Activated CD4-positive, alpha-beta T cell treated with anti-CD3 and anti-CD28 coated beads, Interleukin-10, Interleukin-2, amounts not matched to agents 100 ng/mL and 50 ng/mL, durations not matched to agents 16 hours and 8 hours (primary cell): ENCODE measurements around the gene POU2F1.
"Not testable (repeated sequence)": the region's sequence is repeated elsewhere in the genome, so short reads cannot be mapped to it uniquely, and the experiment has no call there.

ENCODE experiments used
- DNase-seq: peaks from one replicate; pipeline ENCODE4 v3.0.0-alpha.2; 2020

POU2F1 gene

DNA sequence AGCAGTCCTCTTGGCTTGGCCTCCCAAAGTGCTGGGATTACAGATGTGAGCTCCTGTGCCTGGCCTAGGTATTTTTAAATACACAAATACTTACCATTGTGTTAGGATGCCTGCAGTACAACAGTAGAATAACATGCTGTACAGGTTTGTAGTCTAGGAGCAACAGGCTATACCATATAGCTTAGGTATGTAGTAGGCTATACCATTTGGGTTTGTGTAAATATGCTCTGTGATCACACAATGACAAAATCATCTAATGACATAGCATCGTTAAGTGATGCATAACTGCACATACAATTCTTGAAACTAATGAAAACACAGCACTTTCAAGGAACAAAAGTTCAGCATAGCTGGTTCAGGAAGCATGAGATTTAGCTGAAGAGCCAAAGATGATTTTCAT lies 12.7 kb downstream of the POU2F1 start:
- no peak for DNase-seq

DNA sequence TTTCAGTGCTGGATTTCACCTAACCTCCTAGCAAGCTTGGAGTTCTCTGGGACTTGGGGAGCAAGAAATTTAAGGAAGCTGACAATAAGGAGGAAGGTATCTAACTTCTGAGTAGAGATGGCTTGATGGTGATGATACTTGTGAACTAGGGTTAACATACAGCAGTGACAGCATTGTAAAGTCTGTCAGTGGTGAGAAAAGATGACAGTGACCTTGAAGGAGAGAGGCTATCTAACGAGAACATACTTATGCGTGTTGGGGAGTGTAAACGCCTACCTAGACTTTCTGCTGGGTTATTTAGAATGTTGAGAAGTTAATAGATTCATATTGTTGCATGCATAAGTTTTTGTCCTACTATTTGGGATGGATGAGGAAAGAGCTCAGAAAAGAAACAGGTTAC lies 16.3 kb downstream of the POU2F1 start:
- no peak for DNase-seq

DNA sequence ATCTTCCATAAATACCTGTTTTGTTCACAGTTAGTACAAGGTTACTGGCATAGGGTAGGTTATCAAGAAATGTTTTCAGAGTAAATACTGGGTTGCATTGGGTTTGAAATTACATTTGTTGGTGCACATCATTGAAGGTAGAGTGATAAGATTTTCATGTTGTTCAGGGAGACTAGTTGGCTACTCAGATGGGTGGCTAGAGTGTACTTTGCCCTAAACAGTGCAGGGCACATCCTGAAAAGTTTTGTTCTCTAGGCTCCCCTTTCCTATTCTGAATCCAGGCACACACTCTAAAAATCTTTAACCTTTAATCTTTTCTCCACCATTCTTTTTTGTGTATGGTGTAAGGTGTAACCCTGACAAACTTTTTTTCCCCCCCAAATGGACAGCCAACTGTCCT lies 18.0 kb downstream of the POU2F1 start:
- no peak for DNase-seq

DNA sequence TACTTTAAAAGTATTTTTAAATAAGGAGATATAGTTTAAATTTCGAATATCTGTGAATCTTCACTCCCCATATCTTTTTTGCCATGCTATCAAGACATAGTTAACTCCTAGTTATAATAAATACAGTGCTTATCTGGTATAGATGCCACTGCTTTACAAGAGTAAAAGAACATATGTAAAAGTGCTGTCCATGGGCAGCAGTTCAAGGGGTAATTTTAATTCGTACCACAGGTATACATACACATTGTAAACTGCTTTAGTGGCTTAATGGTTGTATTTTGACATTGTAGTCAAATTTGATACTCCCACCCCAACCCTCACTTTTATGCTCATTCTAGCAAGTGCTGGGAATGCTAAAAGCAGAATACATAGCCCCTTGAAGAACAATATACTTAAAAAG lies 18.6 kb downstream of the POU2F1 start:
- DNase-seq = no peak

DNA sequence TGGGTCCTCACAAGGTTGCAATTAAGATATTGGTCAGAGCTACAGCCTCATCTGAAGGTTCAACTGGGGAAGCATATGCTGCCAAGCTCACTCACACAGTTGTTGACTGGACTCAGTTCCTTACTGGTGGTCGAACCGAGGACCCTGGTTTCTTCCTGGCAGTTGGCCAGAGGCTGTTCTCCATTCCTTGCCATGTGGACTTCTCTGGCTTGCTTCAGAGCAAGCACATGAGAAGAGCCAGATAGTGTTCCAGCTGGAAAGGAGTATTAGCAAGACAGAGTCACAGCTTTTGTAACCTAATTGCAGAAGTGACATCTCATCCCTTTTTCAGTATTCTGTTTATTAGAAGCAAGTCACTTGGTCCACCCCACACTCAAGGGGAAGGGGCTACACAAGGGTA lies 23.6 kb downstream of the POU2F1 start:
- no peak for DNase-seq

DNA sequence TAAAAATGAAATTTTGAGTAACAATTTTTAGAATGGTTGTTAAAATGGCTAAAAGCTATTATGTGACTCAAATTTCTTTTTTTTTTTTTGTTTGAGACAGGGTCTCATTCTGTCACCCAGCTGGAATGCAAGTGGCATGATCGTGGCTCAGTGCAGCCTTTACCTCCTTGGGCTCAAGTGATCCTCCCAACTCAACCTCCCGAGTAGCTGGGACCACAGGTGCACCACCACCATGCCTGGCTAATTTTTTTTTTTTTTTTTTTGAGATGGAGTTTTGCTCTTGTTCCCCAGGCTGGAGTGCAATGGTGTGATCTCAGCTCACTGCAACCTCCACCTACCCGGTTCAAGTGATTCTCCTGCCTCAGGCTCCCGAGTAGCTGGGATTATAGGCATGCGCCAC lies 24.5 kb downstream of the POU2F1 start:
- DNase-seq = not testable (repeated sequence)

- DNase-seq = no peak
Measured at GRCh38 chr1:167246971-167247370, 26.3 kb downstream of the POU2F1 start.

DNA sequence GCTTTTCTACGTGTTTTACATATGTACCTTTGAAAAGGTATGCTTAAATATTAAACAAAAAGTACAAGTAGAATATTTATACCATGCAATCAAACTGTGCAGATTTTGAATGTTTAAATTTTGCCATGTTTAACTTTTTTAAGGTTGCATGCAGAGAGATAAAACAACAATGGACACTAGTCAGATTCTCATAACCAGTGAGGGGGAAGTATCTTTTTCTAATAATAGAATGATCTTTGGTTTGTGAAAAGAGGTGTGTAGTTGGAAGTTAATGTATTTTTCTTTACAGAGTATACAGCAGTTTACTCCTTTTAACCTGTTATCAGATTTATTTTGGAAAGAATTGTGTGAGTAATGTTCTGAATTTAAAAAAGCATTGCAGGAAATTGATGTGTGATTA lies 27.1 kb downstream of the POU2F1 start:
- no peak for DNase-seq

DNA sequence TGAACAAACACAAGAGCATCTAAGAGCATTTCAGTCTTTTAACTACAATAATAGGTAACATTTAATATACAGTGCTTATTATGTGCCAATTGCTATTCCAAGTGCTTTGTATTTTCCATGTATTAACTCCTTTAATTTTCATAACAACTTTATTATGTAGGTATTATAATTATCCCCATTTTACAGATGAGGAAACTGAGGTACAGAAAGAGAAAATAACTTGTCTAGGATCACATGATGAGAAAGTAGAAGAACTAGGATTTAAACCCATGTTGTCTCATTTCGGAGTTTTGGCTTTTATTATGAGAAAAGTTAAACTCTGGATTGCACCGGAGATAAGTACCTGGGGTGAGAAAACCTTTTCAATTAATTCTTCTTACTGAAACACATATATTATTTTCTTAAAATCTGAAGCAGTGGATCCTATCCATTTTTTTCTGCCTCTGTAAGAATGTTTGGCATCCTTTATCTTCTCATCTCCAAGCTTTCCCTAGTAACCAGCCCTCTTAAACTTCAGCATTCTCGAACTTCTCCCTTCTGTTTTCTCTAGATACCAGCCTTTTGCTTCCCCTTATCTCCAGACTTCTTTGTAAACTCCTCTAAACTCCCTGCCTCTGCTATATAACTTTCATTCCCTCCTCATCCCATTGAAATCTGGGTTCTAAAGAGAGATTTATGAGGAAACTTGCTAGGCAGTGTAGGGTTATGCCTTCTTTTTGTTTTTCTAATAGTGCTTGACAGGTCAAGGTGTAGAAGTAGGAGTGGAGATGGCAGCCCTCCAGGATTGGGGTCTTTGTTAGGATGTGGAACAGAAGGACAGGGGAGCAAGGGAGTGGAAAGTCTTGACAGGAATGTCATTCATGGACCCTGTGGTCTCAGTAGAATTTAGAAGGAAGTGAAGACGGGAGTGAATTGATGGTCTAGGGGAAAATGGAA lies 28.3 kb downstream of the POU2F1 start:
- no peak for DNase-seq

- peak; percentile 62 for DNase-seq
Measured at GRCh38 chr1:167249702-167250101, 29.0 kb downstream of the POU2F1 start.

- no peak for DNase-seq
Measured at GRCh38 chr1:167250482-167250881, 29.8 kb downstream of the POU2F1 start.

GRCh38 chr1:167251472-167251871 lies 30.8 kb downstream of the POU2F1 start:
- no peak for DNase-seq

DNA sequence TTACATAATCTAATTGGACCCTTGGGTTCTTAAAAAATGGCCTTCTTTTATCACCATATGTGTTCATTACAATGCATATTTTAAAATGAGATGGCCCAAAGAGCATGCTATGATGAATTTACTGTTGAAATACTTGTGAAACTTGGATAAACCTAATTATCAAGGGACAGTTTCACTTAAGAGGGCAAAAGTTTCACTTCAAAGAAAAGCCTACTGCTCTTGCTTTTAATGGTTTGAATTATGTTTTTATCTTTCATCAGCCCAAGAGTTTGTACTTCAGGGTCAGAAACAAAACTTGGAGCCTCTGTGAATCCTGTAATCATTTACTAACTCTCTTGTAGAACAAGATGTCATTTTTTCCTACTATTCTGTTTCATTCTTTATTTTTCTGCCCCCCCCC lies 32.3 kb downstream of the POU2F1 start:
- no peak for DNase-seq

DNA sequence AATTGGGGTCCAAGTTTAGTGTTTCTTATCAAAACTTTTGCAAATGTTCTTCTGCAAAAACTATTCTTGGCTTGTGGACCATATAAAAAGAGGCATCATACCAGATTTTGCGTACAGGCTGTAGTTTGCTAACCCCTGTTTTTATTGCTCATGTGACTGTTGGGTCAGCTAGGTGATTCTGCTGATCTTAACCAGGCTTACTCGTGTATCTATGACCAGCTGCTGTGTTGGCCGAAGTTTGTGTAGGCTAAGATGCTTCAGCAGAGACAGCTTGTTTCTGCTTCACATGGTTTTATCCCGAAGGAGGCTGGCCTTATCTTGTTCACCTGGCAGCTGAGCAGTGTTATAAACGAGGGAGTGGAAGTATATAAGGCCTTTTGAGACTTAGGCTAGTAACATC lies 38.2 kb downstream of the POU2F1 start:
- DNase-seq = no peak

- no peak for DNase-seq
Measured at GRCh38 chr1:167262836-167263235, 42.1 kb downstream of the POU2F1 start.

GRCh38 chr1:167263344-167263743 lies 42.7 kb downstream of the POU2F1 start:
- DNase-seq = no peak

DNA sequence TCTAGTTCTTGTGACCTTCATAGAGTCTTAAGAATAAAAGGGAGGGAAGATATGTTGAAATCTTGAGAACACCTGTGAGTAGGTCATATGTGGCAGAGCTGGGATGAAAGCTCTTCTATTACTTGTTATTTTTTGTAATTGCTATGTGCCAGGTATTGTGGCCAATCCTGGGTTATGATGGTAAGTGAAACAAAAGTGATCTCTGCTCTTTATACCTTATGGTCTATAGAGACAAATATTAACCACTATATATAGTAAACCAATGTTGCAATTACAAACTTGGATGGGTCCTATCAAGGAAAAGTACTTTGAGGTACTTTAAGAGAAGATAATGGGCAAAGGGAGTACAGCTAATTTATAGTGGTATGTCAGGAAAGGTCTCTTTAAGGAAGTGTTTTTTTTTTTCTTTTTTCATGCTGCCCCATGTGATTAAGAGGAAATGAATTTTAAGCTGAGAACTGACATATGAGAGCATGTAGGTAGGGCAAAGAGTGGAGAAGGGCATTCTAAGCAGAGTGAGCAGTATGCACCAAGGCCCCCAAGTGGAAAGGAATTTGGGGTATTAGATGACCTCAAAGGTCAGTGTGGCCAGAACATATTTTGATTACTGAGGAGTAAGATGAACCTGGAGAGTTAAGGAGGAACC lies 43.3 kb downstream of the POU2F1 start:
- DNase-seq = no peak

- no peak for DNase-seq
Measured at GRCh38 chr1:167266965-167267364, 46.3 kb downstream of the POU2F1 start.

DNA sequence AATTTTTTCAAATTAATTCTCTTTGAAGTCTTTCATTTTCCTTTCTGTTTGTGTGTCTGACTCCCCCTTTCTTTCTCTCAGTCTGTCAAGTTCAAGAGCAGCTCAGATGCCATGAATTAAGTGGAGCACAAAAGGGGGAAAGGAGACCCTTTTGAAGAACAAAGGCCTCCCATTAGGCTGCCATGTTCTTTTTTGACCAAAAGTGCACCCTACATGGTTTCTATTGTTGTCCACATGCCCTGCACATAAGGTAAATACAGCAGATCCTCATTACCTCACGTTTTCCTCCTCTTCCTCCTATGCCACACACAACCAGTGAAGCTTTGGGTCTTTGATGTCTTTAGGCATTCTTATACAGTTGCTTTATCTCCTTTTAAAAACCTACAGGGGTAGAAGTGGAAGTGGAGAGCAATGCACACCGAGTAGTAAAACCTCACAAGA lies 47.7 kb downstream of the POU2F1 start:
- DNase-seq = no peak

GRCh38 chr1:167270349-167271092 lies 49.8 kb downstream of the POU2F1 start:
- DNase-seq = no peak

DNA sequence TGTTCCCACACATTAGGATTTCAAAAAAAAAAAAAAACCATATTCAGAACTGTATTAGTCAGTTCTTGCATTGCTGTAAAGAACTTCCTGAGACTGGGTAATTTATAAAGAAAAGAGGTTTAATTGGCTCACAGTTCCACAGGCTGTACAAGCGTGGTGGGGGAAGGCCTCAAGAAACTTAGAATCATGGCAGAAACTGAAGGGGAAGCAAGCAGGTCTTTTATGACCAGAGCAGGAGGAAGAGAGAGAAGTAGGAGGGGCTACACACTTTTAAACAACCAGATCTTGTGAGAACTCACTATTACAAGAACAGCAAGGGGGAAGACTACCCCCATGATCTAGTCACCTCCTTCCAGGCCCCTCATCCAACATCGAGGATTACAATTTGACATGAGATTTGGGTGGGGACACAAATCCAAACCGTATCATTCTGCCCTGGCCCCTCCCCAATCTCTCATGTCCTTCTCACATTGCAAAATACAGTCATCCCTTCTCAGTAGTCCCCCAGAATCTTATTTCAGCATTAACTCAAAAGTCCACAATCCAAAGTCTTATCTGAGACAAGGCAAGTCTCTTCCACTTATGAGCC lies 51.8 kb downstream of the POU2F1 start:
- DNase-seq = no peak

DNA sequence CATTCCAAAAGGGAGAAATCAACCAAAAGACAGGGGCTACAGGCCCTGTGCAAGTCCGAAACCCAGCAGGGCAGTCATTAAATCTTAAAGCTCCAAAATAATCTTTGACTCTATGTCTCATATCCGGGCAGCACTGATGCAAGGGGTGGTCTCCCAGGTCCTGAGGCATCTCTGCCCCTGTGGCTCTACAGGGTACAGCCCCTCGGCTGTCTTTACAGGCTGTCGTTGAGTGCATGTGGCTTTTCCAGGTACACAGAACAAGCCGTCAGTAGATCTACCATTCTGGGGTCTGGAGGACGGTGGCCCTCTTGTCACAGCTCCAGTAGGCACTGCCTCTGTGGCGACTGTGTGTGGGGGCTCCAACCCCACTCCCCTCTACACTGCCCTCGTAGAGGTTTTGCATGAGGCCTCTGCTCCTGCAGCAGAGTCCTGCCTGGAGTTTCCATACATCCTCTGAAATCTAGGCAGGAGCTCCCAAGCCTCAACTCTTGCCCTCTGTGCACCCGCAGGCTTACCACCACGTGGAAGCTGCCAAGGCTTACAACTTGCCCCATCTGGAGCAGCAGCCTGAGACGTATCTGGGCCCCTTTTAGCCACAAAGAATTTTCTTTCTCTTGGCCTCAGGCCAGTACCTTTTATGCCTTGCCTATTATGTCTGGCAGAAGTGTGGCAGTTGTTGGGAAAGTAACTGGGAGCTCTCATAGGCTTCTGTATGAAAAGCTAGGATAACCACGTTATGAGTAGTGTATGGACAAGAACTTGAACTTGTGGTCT lies 52.5 kb downstream of the POU2F1 start:
- no peak for DNase-seq
